Ascending aorta (tissue), 2 donors: ENCODE results near the gene GPR137B. TPM values are rescaled to one million over a fixed set of nuclear protein-coding genes. Genes with fewer than 3 reads are reported as not detected.
A peak's percentile ranks its signal among the peaks of the same experiment; 100 is the strongest.

Source experiments
- DNase-seq, 2 donors: peaks; one replicate each; pipeline ENCODE4 v3.0.0-alpha.2; 2019; ENCODE audit warnings: low spot score in 2 of 2
- H3K27ac ChIP-seq, 2 donors: fragments of 200-600 bp; sonication (generic); one replicate each; pipeline ENCODE4 v1.5.1; 2016 to 2017; ENCODE audit warnings: mild to moderate bottlenecking in 1 of 2
- H3K27me3 ChIP-seq: fragments of 200-600 bp; sonication (generic); one replicate; pipeline ENCODE4 v1.5.1; 2017
- H3K36me3 ChIP-seq, 2 donors: fragments of 200-600 bp; sonication (generic); one replicate each; pipeline ENCODE4 v1.5.1; 2016
- H3K4me1 ChIP-seq, 2 donors: fragments of 200-600 bp; sonication (generic); one replicate each; pipeline ENCODE4 v1.5.1; 2016 to 2017; ENCODE audit warnings: mild to moderate bottlenecking in 1 of 2
- H3K4me3 ChIP-seq, 2 donors: fragments of 200-600 bp; sonication (generic); one replicate each; pipeline ENCODE4 v1.5.1; 2016 to 2017; ENCODE audit warnings: mild to moderate bottlenecking in 1 of 2
- H3K9me3 ChIP-seq, 2 donors: fragments of 200-600 bp; sonication (generic); one replicate each; pipeline ENCODE4 v1.5.1; 2016
- intact Hi-C: fragments of 100-400 bp; cut with DNase I; formaldehyde crosslinking; loops from one replicate; pipeline ENCODE4 v1.15.1; 2023
- total RNA-seq: library from RNA; depleted of rRNA; stranded (reverse); fragments of >200 nt; gene quantifications from one replicate; pipeline ENCODE4 v1.1.0, GENCODE V29; 2016
- TF ChIP-seq, protein P1 (sequence below), 3 experiments: fragments of 200-600 bp in 2 of 3; fragments of 450-650 bp in 1 of 3; sonication (generic) in 2 of 3; IDR thresholded peaks; one replicate each; pipeline ENCODE4 v1.5.1; 2016 to 2019; ENCODE audit warnings: antibody characterized with exemption in 3 of 3, mild to moderate bottlenecking in 1 of 3, moderate library complexity in 1 of 3

The GPR137B gene
- total RNA-seq, 1 donor from 2014 or later: 22.5 TPM

DNA sequence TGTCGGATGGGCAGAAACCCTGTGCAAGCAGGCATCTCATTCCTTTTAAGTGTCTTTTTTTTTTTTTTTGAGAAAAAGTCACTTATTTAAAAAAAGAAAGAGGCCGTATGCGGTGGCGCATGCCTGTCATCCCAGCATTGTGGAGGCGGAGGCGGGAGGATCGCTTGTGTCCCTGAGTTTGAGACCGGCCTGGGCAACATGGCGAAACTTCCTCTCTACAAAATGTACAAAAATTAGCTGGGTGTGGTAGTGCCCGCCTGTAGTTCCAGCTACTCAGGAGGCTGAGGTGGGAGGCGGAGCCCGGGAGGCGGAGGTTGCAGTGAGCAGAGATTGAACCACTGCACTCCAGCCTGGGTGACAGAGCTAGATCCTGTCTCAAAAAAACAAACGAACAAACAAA lies 1.7 kb downstream of the GPR137B start:
- Histone ChIP-seq H3K4me1 (peaks cover 0 to 12% of the 10 kb centered on the region in 2 donors), H3K36me3 (no peaks in the 10 kb centered on the region), H3K9me3 (no peaks in the 10 kb centered on the region), H3K27me3 (no peaks in the 10 kb centered on the region), H3K4me3 (peak overlapping the region in 1 of 2 donors; percentile 99), H3K27ac (no peak overlapping the region)
- TF ChIP-seq, protein P1, sequence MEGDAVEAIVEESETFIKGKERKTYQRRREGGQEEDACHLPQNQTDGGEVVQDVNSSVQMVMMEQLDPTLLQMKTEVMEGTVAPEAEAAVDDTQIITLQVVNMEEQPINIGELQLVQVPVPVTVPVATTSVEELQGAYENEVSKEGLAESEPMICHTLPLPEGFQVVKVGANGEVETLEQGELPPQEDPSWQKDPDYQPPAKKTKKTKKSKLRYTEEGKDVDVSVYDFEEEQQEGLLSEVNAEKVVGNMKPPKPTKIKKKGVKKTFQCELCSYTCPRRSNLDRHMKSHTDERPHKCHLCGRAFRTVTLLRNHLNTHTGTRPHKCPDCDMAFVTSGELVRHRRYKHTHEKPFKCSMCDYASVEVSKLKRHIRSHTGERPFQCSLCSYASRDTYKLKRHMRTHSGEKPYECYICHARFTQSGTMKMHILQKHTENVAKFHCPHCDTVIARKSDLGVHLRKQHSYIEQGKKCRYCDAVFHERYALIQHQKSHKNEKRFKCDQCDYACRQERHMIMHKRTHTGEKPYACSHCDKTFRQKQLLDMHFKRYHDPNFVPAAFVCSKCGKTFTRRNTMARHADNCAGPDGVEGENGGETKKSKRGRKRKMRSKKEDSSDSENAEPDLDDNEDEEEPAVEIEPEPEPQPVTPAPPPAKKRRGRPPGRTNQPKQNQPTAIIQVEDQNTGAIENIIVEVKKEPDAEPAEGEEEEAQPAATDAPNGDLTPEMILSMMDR (IDR thresholded peaks at IDR 0.05): no peak
- intact Hi-C loops: no loop called here
- no peak for DNase-seq

- Histone ChIP-seq H3K4me3 (peak overlapping the region in 1 of 2 donors; percentile 99), H3K9me3 (no peaks in the 10 kb centered on the region), H3K36me3 (no peaks in the 10 kb centered on the region), H3K27me3 (no peaks in the 10 kb centered on the region), H3K27ac (no peak overlapping the region), H3K4me1 (peaks cover 0 to 12% of the 10 kb centered on the region in 2 donors)
- DNase-seq: no peak
- TF ChIP-seq, protein P1 (IDR thresholded peaks at IDR 0.05): no peak
- intact Hi-C loops: no loop called here
Measured at GRCh38 chr1:236144446-236145150, 2.3 kb downstream of the GPR137B start.

- no peaks in the 10 kb centered on the region for H3K27me3 ChIP-seq
- no peaks in the 10 kb centered on the region for H3K9me3 ChIP-seq
- H3K4me3 ChIP-seq: no peak overlapping the region
- intact Hi-C loops: no loop called here
- H3K27ac ChIP-seq: no peak overlapping the region
- peaks cover 0 to 9% of the 10 kb centered on the region in 2 donors for H3K4me1 ChIP-seq
- no peak for DNase-seq
- H3K36me3 ChIP-seq: no peaks in the 10 kb centered on the region
- TF ChIP-seq, protein P1 (IDR thresholded peaks at IDR 0.05): no peak
Measured at GRCh38 chr1:236147068-236147467, 4.7 kb downstream of the GPR137B start.

DNA sequence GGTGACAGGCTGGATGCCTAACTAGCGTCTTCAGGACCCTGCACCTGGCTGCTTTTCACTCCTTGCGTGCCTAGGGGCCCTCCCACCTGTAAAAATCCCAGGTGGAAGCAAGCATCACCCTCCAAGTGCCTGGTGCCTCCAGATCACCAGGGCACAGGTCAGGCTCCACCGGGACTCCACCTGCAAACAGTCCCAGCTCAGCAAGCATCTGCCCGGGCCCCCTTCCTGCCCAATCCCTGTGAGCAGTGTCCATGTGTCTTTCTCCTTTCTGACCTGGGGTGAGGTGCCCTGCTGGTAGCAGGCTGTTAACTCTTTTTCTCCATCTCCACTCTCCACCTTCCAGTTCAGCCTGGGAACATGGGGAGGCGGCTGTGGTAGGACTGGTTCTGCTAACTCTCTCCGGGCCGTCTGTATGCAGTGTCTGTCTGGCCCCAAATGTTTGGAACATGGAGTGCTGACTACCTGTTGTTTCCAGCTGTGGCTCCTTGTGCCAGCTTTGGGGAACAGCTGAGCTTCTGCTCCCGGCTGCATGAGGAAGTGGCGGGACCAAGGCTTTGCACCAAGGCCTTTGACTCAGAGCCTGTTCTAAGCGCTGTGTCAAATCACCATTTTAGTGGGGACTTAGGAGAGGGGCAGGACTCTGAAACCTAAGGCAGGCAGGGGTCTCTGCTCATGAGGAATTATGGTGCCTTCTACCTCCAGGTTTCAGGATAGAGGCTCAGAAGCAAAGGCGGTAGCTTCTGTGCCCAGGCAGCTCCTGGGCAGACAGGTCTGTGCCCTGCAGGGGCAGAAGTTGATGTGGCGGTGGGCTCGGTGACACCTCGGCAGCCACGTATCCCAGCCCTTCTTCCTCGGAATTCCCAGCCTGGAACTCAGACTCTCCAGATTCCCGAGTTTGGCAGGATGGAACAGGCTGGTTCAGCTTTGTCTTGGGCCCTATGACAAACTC lies 5.5 kb downstream of the GPR137B start:
- H3K36me3 ChIP-seq: no peaks in the 10 kb centered on the region
- intact Hi-C loops: no loop called here
- H3K27ac ChIP-seq: no peak overlapping the region
- no peak overlapping the region for H3K4me3 ChIP-seq
- TF ChIP-seq, protein P1 (IDR thresholded peaks at IDR 0.05): no peak
- peaks cover 0 to 9% of the 10 kb centered on the region in 2 donors for H3K4me1 ChIP-seq
- DNase-seq: no peak
- H3K27me3 ChIP-seq: no peaks in the 10 kb centered on the region
- no peaks in the 10 kb centered on the region for H3K9me3 ChIP-seq

GRCh38 chr1:236148470-236148845 lies 6.1 kb downstream of the GPR137B start:
- H3K4me3 ChIP-seq: no peak overlapping the region
- H3K4me1 ChIP-seq: peaks cover 0 to 6% of the 10 kb centered on the region in 2 donors
- no peak overlapping the region for H3K27ac ChIP-seq
- intact Hi-C loops: no loop called here
- H3K27me3 ChIP-seq: no peaks in the 10 kb centered on the region
- no peaks in the 10 kb centered on the region for H3K9me3 ChIP-seq
- H3K36me3 ChIP-seq: no peaks in the 10 kb centered on the region
- TF ChIP-seq, protein P1 (IDR thresholded peaks at IDR 0.05): no peak
- DNase-seq: no peak
